Urinary bladder (tissue), 4 donors: ENCODE data around the gene TUBGCP5. TPM values are rescaled to one million over a fixed set of nuclear protein-coding genes. Genes with fewer than 3 reads are reported as not detected.
"Not testable (repeated sequence)": the region's sequence is repeated elsewhere in the genome, so short reads cannot be mapped to it uniquely, and the experiment has no call there.

ENCODE experiments used
- DNase-seq: peaks from one replicate; pipeline ENCODE4 v3.0.0-alpha.2; 2015; ENCODE audit errors: extremely low spot score
- H3K27ac ChIP-seq: one replicate; pipeline ENCODE4 v1.5.1; 2013; ENCODE audit warnings: low read depth, mild to moderate bottlenecking, moderate library complexity
- H3K36me3 ChIP-seq: one replicate; pipeline ENCODE4 v1.6.1; 2013; ENCODE audit warnings: mild to moderate bottlenecking, moderate library complexity; ENCODE audit not compliant: insufficient read depth
- H3K4me1 ChIP-seq: one replicate; pipeline ENCODE4 v1.6.1; 2013; ENCODE audit warnings: mild to moderate bottlenecking, moderate library complexity; ENCODE audit not compliant: insufficient read depth
- H3K4me3 ChIP-seq: one replicate; pipeline ENCODE4 v1.5.1; 2013; ENCODE audit warnings: low read depth, low read length
- WGBS: extraction: QIAGEN DNeasy Blood & Tissue Kit; methylation state at CpG from one replicate; pipeline ENCODE4 v1.1.7; 2013; 5-methylcytosine and 5-hydroxymethylcytosine counted together
- polyA plus RNA-seq: library from polyadenylated mRNA; stranded (reverse); fragments of 200-250 nt; gene quantifications from one replicate; pipeline ENCODE4 v1.2.3, GENCODE V29; 2013
- total RNA-seq: library from RNA; depleted of rRNA; stranded (reverse); fragments of >200 nt; gene quantifications from one replicate; pipeline ENCODE4 v1.2.3, GENCODE V29; 2014
- donor health status: healthy with polysubstance abuse.
- donor health status: healthy.

TUBGCP5 gene
- total and polyA plus RNA-seq, 2 donors = 11.3 to 45.8 TPM

DNA sequence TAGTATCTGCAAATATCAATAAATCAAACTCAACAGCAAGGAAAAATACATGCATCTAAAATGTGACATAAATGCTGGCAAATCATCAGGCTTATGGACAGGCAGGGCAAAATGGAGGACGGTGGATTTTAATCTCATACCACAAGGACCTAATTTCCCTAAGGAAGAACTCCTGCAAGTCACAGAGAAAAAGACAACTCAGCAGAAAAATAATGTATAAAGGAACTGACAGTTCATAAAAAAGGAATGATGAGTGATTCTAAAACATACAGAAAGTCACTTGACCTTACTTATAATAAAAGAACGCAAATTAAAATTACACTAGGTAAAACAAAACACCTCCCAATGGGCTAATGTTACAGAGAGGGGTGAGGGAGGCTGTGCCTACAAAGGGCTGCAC, 17.2 kb downstream of the TUBGCP5 start:
- DNase-seq = no peak
- H3K36me3 ChIP-seq = peaks cover 8% of the 10 kb centered on the region
- H3K4me1 ChIP-seq = no peaks in the 10 kb centered on the region
- 94% methylated on average over 2 of the region's 2 CpGs for WGBS
- no peak overlapping the region for H3K27ac ChIP-seq
- H3K4me3 ChIP-seq = no peak overlapping the region

DNA sequence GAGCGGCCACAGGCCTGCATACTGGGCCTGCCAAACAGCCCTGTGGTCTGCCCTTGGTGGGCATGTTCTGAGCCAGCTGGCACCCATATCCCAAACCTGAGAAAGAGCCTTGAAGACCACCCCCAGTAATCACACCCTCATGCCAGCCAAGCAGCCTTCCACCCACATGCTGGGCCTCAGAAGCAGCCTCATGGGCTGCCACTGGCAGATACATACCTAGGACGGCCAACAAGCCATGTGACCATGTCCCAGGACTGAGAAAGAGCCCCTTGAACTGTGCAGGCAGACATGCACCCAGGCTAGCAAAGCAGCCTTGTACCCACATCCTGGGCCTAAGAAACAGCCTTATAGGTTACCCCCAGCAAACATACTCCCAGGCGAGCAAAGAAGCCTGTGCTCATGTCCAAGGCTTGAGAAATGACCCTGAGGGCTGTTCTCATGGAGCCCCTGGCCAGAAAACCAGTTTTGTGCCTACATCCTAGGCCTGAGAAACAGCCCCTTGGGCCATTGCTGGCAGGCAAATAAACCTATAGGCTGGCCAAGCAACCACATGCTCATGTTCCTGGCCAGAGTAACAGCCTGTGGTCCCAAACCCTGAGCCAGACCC, 24.9 kb downstream of the TUBGCP5 start:
- H3K4me3 ChIP-seq = no peak overlapping the region
- 92% methylated on average over 3 of the region's 3 CpGs for WGBS
- H3K4me1 ChIP-seq = no peaks in the 10 kb centered on the region
- no peak overlapping the region for H3K27ac ChIP-seq
- H3K36me3 ChIP-seq = peaks cover 8% of the 10 kb centered on the region
- no peak for DNase-seq

DNA sequence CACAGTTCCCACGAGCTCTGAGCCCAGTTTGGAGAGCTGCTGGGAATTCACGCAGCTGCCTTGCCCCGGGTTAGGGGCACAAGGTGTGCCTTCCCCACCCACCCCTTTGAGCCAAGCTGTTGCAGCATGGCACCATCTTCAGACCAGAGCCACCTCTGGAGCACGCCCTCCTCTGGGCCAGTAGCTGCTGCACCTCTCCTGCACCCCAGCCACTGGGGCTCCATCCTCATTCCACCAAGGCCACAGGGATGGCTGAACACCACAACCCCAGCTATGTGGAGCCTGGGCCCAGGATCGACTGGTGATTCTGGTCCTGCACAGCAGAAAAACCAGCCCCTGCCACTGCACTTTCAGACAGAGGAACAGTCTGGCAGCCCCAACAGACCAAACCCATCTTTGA, 25.7 kb downstream of the TUBGCP5 start:
- WGBS = 97% methylated on average over 5 of the region's 5 CpGs
- DNase-seq = no peak
- H3K27ac ChIP-seq = no peak overlapping the region
- H3K4me3 ChIP-seq = no peak overlapping the region
- no peaks in the 10 kb centered on the region for H3K4me1 ChIP-seq
- H3K36me3 ChIP-seq = peaks cover 6% of the 10 kb centered on the region

DNA sequence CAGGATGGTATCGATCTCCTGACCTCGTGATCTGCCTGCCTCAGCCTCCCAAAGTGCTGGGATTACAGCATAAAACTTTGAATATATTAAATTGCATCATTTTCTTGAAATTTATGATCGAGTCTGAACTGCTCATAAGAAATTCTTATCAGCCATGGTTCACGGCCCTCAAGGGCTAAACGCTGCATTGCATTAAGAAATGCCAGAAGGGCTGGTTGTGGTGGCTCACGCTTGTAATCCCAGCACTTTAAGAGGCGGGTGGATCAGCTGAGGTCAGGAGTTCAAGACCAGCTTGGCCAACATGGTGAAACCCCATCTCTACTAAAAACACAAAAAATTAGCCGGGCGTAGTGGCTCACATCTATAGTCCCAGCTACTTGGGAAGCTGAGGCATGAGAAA, 26.8 kb downstream of the TUBGCP5 start:
- H3K36me3 ChIP-seq = not testable (repeated sequence)

DNA sequence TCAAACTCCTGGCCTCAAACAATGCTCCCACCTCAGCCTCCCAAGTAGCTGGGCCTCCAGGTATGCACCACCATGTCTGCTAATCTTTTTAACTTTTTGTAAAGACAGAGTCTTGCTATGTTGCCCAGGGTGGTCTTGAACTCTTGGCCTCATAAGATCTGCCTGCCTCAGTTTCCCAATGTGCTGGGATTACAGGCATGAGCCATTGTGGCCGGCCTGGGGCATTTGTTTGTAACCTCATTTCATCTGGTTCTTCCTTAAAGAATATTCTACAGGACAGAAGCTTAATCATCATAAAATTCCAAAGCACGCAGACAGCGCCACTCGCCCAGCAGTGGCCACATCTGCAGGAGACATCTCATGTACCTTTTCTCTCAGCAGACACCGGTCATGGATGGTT, 35.6 kb downstream of the TUBGCP5 start:
- WGBS = 97% methylated on average over 5 of the region's 5 CpGs
- DNase-seq = no peak
- Histone ChIP-seq H3K36me3 (peaks cover 8% of the 10 kb centered on the region), H3K4me3 (no peak overlapping the region), H3K27ac (no peak overlapping the region), H3K4me1 (no peaks in the 10 kb centered on the region)

More for the DNA sequence above, 26.8 kb downstream of the TUBGCP5 start:
- H3K4me1 ChIP-seq, H3K27ac ChIP-seq, H3K4me3 ChIP-seq, DNase-seq: not testable (repeated sequence)
- WGBS = 87% methylated on average over 9 of the region's 9 CpGs

DNA sequence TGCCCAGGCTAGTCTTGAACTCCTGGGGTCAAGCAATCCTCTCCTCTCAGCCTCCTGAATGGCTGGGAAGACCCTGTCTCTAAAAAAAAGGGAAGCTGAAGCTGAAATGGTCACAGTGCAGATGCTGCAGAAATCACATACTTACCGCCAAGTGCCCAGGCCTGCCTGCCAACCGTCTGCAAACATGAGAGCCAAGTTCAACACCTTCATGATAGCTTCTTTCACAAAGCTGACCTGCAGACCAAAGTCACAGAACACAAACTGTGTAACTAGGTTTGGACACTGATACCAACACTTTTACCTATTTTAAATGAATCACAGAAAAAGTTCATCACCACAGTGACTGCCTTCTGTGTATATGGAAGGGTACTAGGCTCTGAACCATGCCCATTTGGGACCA, 36.4 kb downstream of the TUBGCP5 start:
- no peaks in the 10 kb centered on the region for H3K4me1 ChIP-seq
- WGBS = 89% methylated on average over 2 of the region's 2 CpGs
- peaks cover 8% of the 10 kb centered on the region for H3K36me3 ChIP-seq
- DNase-seq = no peak
- no peak overlapping the region for H3K27ac ChIP-seq
- no peak overlapping the region for H3K4me3 ChIP-seq

DNA sequence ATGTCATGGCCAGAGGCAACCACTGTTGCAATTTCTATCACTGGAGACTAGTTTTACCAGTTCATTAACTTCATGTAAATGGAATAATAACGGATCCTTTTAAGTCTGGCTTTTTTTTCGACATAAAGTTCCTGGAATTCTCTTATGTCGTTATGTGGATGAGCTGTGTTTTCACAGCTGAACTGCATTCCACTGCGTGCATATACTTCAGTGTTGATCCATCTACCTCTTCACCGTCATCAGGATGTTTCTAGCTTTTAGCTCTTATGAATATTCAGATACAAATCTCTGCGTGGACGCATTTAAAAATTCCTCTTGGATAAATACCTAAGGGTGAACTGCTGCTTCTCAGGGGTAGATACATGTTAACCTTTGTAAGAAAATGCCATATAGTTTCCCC, 43.6 kb downstream of the TUBGCP5 start:
- Histone ChIP-seq H3K27ac (no peak overlapping the region), H3K36me3 (peaks cover 6% of the 10 kb centered on the region), H3K4me1 (no peaks in the 10 kb centered on the region), H3K4me3 (no peak overlapping the region)
- WGBS = 92% methylated on average over 7 of the region's 7 CpGs
- DNase-seq = no peak

DNA sequence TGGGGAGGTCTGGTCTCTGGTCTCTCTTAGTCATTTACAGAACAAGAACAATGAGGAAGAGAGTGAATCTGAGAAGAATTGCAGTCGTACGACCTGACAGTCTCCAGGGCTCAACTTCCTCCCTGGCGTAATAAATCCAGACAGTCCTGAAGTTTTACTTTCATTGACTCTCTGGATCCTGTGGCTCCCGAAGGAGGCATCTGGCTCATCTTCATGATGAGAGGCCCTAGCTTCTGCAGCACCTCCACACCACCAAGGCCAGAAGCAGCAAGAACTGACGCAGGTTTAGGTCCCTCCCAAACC, 47.4 kb downstream of the TUBGCP5 start:
- 59% methylated on average over 5 of the region's 5 CpGs for WGBS

DNA sequence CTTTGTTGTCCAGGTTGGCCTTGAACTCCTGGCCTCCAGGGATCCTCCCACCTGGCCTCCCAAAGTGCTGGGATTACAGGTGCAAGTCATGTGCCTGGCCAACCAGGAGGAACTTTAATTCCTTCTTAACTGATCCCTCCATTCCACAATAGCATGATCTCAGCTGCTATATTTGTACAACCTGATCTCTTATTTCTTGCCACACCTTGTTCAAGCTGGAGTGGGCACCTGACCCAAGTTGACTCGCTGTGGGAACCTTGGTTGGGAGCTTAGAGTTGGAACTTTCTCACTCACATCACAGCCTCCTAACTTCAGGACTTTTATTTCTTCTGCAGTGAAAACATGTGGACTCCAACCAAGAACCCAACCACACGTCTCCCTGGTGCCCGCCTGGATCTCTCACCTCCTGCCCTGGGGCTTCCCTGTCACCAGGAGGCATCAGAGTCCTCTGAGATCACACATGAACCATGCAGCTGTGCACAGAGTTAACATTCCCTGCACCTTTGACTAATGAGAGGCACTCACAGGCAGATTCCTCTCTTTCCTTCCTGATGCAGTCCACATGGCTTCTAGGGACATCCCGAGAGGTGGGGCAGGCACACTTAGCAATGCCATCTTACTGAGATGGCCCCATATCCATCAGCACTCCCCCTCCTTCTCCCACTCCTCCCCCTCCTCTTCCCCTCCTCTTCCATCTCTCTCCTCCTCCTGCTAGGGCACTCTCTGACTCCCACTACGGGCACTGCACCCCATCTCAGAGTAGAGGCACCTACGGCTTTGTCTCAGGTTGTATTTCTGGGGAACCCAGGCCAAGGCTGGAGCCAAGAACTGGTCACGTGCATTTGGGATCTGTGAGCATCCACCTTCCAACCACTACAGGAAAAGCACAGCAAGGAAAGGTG, 49.5 kb downstream of the TUBGCP5 start:
- no peak for DNase-seq
- 70% methylated on average over 7 of the region's 7 CpGs for WGBS
- no peak overlapping the region for H3K27ac ChIP-seq
- no peaks in the 10 kb centered on the region for H3K4me1 ChIP-seq
- no peak overlapping the region for H3K4me3 ChIP-seq
- no peaks in the 10 kb centered on the region for H3K36me3 ChIP-seq

More for the DNA sequence above, 47.4 kb downstream of the TUBGCP5 start:
- no peaks in the 10 kb centered on the region for H3K4me1 ChIP-seq
- no peaks in the 10 kb centered on the region for H3K36me3 ChIP-seq
- no peak overlapping the region for H3K4me3 ChIP-seq
- H3K27ac ChIP-seq = no peak overlapping the region
- no peak for DNase-seq

DNA sequence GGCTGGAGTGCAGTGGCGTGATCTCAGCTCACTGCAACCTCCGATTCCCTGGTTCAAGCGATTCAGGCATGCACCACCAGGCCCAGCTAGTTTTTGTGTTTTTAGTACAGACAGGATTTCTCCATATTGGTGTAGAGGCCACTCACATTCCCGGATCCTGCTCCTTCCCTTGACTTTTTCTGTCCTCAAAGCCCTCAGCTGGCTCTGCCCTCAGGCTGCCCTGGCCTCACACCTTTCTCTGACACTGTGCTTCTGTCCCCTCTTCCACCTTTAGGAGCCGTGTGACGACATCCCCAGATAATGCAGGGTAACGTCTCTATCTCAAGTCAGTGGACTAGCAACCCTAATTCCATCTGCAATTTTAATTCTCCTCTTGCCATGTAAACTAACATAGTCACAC, 50.6 kb downstream of the TUBGCP5 start:
- Histone ChIP-seq H3K4me1 (no peaks in the 10 kb centered on the region), H3K4me3 (no peak overlapping the region), H3K27ac (no peak overlapping the region), H3K36me3 (no peaks in the 10 kb centered on the region)
- no peak for DNase-seq
- WGBS = 81% methylated on average over 7 of the region's 7 CpGs

DNA sequence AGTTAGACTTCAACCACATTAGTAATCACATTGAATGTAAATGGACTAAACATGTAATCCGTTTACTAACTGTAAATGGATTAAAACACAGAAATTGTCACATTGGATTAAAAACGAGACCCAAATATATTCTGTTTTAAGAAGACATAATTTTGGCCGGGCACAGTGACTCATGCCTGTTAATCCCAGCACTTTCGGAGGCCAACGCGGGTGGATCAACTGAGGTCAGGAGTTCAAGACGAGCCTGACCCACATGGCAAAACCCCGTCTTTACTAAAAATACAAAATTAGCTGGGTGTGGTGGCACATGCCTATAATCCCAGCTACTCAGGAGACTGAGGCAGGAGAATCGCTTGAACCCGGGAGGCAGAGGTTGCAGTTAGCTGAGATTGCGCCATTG, 57.4 kb downstream of the TUBGCP5 start:
- DNase-seq, H3K4me3 ChIP-seq, H3K4me1 ChIP-seq, H3K27ac ChIP-seq, H3K36me3 ChIP-seq: not testable (repeated sequence)
- 80% methylated on average over 11 of the region's 11 CpGs for WGBS

DNA sequence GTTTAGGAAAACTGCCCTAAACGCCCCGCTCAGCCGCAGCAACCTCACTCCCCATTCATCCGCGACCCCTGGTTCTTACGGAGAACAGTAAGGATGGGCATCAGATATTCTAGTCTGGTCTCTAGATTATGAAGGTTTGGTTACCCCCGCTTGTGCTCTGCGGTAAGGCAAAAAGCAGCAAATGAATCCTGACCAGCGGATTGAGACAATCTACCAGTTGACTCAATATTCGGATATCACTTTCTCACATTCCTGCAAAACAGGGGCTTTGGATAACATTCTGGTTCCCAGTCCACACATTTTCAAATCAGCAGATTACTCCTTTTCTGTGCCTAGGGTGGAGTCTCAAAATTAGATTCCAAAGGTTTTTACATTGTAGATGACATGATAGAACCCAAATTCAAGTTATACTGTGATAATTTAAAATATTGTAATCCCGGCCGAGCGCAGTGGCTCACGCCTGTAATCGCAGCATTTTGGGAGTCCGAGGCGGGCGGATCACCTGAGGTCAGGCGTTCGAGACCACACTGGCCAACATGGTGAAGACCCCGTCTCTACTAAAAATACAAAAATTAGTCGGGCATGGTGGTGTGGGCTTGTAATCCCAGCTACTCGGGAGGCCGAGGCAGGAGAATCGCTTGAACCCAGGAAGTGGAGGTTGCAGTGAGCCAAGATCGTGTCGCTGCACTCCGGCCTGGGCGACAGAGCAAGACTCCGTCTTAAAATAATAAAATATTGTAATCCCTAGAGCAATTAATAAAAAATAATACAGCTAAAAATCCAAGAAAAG, 58.1 kb downstream of the TUBGCP5 start:
- no peak for DNase-seq
- Histone ChIP-seq H3K4me3 (peak overlapping the region; percentile 91), H3K4me1 (no peaks in the 10 kb centered on the region), H3K27ac (peak overlapping the region; percentile 70), H3K36me3 (no peaks in the 10 kb centered on the region)
- 69% methylated on average over 30 of the region's 30 CpGs for WGBS

DNA sequence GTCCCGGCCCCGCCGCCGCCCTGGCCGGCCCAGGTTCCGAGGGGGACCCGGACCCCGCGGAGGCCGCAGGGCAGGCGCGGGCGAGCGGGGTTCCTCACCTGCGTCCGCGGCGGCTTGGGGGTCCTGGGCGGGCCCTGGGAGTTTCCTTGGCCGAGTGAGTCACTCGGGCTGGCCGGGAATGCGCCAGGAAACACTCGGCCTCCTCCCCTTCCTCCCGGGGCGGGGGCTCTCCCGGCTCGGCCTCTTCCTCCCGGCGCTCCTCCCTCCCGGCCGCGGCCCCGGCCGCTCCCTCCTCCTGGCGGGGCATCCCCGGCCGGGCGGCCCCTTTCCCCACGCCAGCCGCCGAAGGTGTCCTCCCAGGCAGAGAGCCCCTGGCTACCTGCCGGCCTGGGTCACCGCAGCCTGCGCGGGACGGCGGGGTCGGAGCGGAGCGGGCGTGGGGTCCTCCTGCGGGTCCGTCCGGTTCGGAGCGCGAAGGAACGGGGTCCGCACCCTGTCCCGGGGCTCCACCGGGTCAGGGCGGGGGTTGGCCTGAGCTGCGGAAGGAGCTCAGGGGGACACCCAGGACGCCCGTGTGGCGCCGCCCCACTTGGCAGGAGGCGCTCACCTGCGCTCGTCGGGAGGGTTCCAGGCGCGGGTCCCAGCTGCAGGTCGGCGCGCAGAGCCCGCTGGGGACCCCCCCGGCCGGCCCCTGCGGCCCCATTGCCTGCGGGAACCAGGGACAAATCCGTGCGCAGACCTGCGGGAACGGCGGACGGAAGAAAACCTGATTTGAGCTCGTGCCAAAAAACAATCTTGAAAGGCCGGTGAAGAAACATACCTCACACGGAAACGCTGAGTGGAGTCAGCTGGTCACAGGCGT, 58.9 kb downstream of the TUBGCP5 start, which contains the start of gene CYFIP1:
CYFIP1 (minus strand) TSS at position 180 of the 862 bp plus-strand sequence. CDS start 33,083 bp downstream, outside the sequence.
- no peaks in the 10 kb centered on the region for H3K4me1 ChIP-seq
- H3K27ac ChIP-seq = peak within 1 kb of the TSS; percentile 70
- peak within 1 kb of the TSS; percentile 91 for H3K4me3 ChIP-seq
- no peaks in the 10 kb centered on the region for H3K36me3 ChIP-seq
- no peak for DNase-seq
- WGBS = under 1% methylated on average over 92 of the region's 93 CpGs
